WTC11 (cell line): ENCODE data around the gene TRIM9. TPM values are rescaled to one million over a fixed set of nuclear protein-coding genes. Genes with fewer than 3 reads are reported as not detected.
"Not testable (repeated sequence)": the region's sequence is repeated elsewhere in the genome, so short reads cannot be mapped to it uniquely, and the experiment has no call there.

ENCODE experiments used
- ATAC-seq: fragments of 200-7000 bp; cut with Tn5 transposase; 2 replicates; pipeline ENCODE4 v1.10.0; 2021; ENCODE audit warnings: mild to moderate bottlenecking, moderate library complexity
- CTCF ChIA-PET: fragments of 300-600 bp; sonication (Branson Sonifier 250); formaldehyde crosslinking; loops from one replicate; lab custom pipeline; 2021; ENCODE audit warnings: antibody characterized with exemption; lab: Charles Lee
- POLR2A ChIA-PET: fragments of 350-600 bp; sonication (Branson Sonifier 250); formaldehyde crosslinking; loops from one replicate; lab custom pipeline; 2021; ENCODE audit warnings: antibody characterized with exemption; lab: Charles Lee
- DNase-seq: peaks from one replicate; pipeline ENCODE4 v3.0.0; 2021; ENCODE audit warnings: low spot score
- H3K27ac Mint-ChIP-seq: 2 replicates; pipeline ENCODE4 v1.8.0; 2021; ENCODE audit warnings: mixed read lengths
- H3K27me3 Mint-ChIP-seq: 2 replicates; pipeline ENCODE4 v1.8.0; 2021; ENCODE audit warnings: low read depth, mild to moderate bottlenecking, moderate library complexity, mixed read lengths
- H3K36me3 Mint-ChIP-seq: 2 replicates; pipeline ENCODE4 v1.8.0; 2021; ENCODE audit warnings: mixed read lengths
- H3K4me1 Mint-ChIP-seq: 2 replicates; pipeline ENCODE4 v1.8.0; 2022; ENCODE audit warnings: mixed read lengths
- H3K4me3 Mint-ChIP-seq: 2 replicates; pipeline ENCODE4 v1.8.0; 2021; ENCODE audit warnings: mild to moderate bottlenecking, moderate library complexity, mixed read lengths
- H3K9me3 Mint-ChIP-seq: 2 replicates; pipeline ENCODE4 v1.8.0; 2021; ENCODE audit warnings: mixed read lengths
- ATF2 ChIP-seq: sonication (generic); formaldehyde crosslinking; IDR thresholded peaks from 2 replicates; pipeline ENCODE4 v1.8.1; 2022; ENCODE audit warnings: low read depth, missing genetic modification reagents, borderline replicate concordance
- CREB1 ChIP-seq: sonication (generic); formaldehyde crosslinking; IDR thresholded peaks from 2 replicates; pipeline ENCODE4 v1.8.0; 2023; ENCODE audit warnings: mild to moderate bottlenecking, missing genetic modification reagents
- CREM ChIP-seq: sonication (generic); formaldehyde crosslinking; IDR thresholded peaks from 2 replicates; pipeline ENCODE4 v1.8.1; 2022; ENCODE audit warnings: mild to moderate bottlenecking, missing genetic modification reagents, moderate library complexity
- CTCF ChIP-seq: fragments of 200-600 bp; IDR thresholded peaks from 2 replicates; pipeline ENCODE4 v1.8.0; 2022; ENCODE audit warnings: antibody characterized with exemption
- FOXK1 ChIP-seq: sonication (generic); formaldehyde crosslinking; IDR thresholded peaks from 2 replicates; pipeline ENCODE4 v1.8.0; 2022; ENCODE audit warnings: mild to moderate bottlenecking, moderate library complexity, missing genetic modification reagents
- FOXP4 ChIP-seq: sonication (generic); formaldehyde crosslinking; IDR thresholded peaks from 2 replicates; pipeline ENCODE4 v1.8.0; 2022; ENCODE audit warnings: mild to moderate bottlenecking, missing genetic modification reagents
- GABPB1 ChIP-seq: sonication (generic); formaldehyde crosslinking; IDR thresholded peaks from 2 replicates; pipeline ENCODE4 v1.8.1; 2023; ENCODE audit warnings: mild to moderate bottlenecking, missing genetic modification reagents
- IRF1 ChIP-seq: sonication (generic); formaldehyde crosslinking; IDR thresholded peaks from 2 replicates; pipeline ENCODE4 v1.8.0; 2023; ENCODE audit warnings: missing genetic modification reagents
- NFE2L1 ChIP-seq: sonication (generic); formaldehyde crosslinking; IDR thresholded peaks from 2 replicates; pipeline ENCODE4 v1.8.1; 2023; ENCODE audit warnings: missing genetic modification reagents
- NFYB ChIP-seq: sonication (generic); formaldehyde crosslinking; conservative IDR thresholded peaks from 2 replicates; pipeline ENCODE4 v1.8.0; 2022; ENCODE audit warnings: low read depth, missing genetic modification reagents
- SOX15 ChIP-seq: fragments of 250-450 bp; sonication (Bioruptor Pico); IDR thresholded peaks from 2 replicates; pipeline ENCODE4 v1.9.0; 2021; ENCODE audit warnings: mild to moderate bottlenecking
- USF2 ChIP-seq: sonication (generic); formaldehyde crosslinking; IDR thresholded peaks from 2 replicates; pipeline ENCODE4 v1.8.1; 2023; ENCODE audit warnings: mild to moderate bottlenecking, missing genetic modification reagents, moderate library complexity
- ZBTB21 ChIP-seq: sonication (generic); formaldehyde crosslinking; IDR thresholded peaks from 2 replicates; pipeline ENCODE4 v1.8.1; 2023; ENCODE audit warnings: mild to moderate bottlenecking, missing genetic modification reagents, borderline replicate concordance
- ZNF219 ChIP-seq: sonication (generic); formaldehyde crosslinking; IDR thresholded peaks from 2 replicates; pipeline ENCODE4 v1.8.0; 2023; ENCODE audit warnings: missing genetic modification reagents, mild to moderate bottlenecking, borderline replicate concordance
- ZNF317 ChIP-seq: sonication (generic); formaldehyde crosslinking; IDR thresholded peaks from 2 replicates; pipeline ENCODE4 v1.8.1; 2023; ENCODE audit warnings: low read depth, mild to moderate bottlenecking, moderate library complexity, missing genetic modification reagents, borderline replicate concordance
- ZNF396 ChIP-seq: fragments of 250-450 bp; sonication (Bioruptor Pico); IDR thresholded peaks from 2 replicates; pipeline ENCODE4 v1.8.0; 2021; ENCODE audit warnings: mild to moderate bottlenecking, moderate library complexity, borderline replicate concordance
- total RNA-seq: library from RNA; stranded (reverse); gene quantifications from 3 replicates; pipeline ENCODE4 v1.2.3, GENCODE V29; 2021

The TRIM9 gene
- total RNA-seq, 1 experiment from 2014 or later = 4.0 TPM

- 0 out of 2 replicates have a peak, but pooled peaks have one; percentile 47 for TF ChIP-seq IRF1 (CRISPR knock-in tag)
- no peak for TF ChIP-seq CREB1 (CRISPR knock-in tag)
- no peak for TF ChIP-seq SOX15
- no peak; the same call in 1 of the 2 replicates for TF ChIP-seq ZBTB21
- no peak for TF ChIP-seq NFYB (CRISPR knock-in tag)
- TF ChIP-seq GABPB1 = peak; percentile 77
- TF ChIP-seq ZNF219 = no peak; the same call in 1 of the 2 replicates
- TF ChIP-seq FOXK1 (CRISPR knock-in tag) = no peak
- TF ChIP-seq ZNF396 (CRISPR knock-in tag) = no peak
- no peak; the same call in 1 of the 2 replicates for TF ChIP-seq ZNF317 (CRISPR knock-in tag)
- TF ChIP-seq CREM (CRISPR knock-in tag) = no peak
- no peak for TF ChIP-seq CTCF
- TF ChIP-seq NFE2L1 (CRISPR knock-in tag) = peak; percentile 35; the same call in 1 of the 2 replicates
- no peak; the same call in 1 of the 2 replicates for TF ChIP-seq FOXP4 (CRISPR knock-in tag)
- TF ChIP-seq USF2 = no peak
- TF ChIP-seq, all 79 proteins: peak for 23
Measured at GRCh38 chr14:50943943-50944646, 150.8 kb downstream of the TRIM9 start, which contains the start of gene PYGL (continued).

- H3K4me1 Mint-ChIP-seq = peaks cover 27% of the 10 kb centered on the region
- H3K4me3 Mint-ChIP-seq = peak overlapping the region; percentile 92
- peak; percentile 67 for ATAC-seq
- no peak for TF ChIP-seq ATF2
- 0 out of 2 replicates have a peak, but pooled peaks have one; percentile 25 for TF ChIP-seq FOXP4 (CRISPR knock-in tag)
- peak overlapping the region; percentile 90 for H3K27ac Mint-ChIP-seq
- ChIA-PET POLR2A (interaction anchor here (1.3 kb wide), 1 partner anchor 113 kb away, joined by 7 read pairs; no protein-coding TSS in a partner anchor), CTCF (interaction anchor here (0.5 to 1.1 kb wide), 5 partner anchors 10 to 348 kb away, joined by 3 to 5 read pairs (median 3); no protein-coding TSS in a partner anchor)
- peaks cover 24% of the 10 kb centered on the region for H3K36me3 Mint-ChIP-seq
- DNase-seq = peak; percentile 64
- 0 out of 2 replicates have a peak, but pooled peaks cover 4% of the 10 kb centered on the region for H3K9me3 Mint-ChIP-seq
- H3K27me3 Mint-ChIP-seq = no peaks in the 10 kb centered on the region; the same call in 1 of the 2 replicates
Measured at GRCh38 chr14:50943261-50943942, 151.5 kb downstream of the TRIM9 start.

GRCh38 chr14:50941638-50942037 is 153.3 kb downstream of the TRIM9 start:
- peak overlapping the region; percentile 0; the same call in 1 of the 2 replicates for H3K4me3 Mint-ChIP-seq
- DNase-seq, ATAC-seq, H3K9me3 Mint-ChIP-seq, H3K27me3 Mint-ChIP-seq, POLR2A ChIA-PET, H3K27ac Mint-ChIP-seq: not testable (repeated sequence)
- H3K4me1 Mint-ChIP-seq = peaks cover 26% of the 10 kb centered on the region
- peaks cover 26% of the 10 kb centered on the region for H3K36me3 Mint-ChIP-seq
- CTCF ChIA-PET = interaction anchor here (0.8 kb wide), 1 partner anchor 81 kb away, joined by 4 read pairs; no protein-coding TSS in a partner anchor
